ENCODE data around the gene AUTS2. TPM values are rescaled to one million over a fixed set of nuclear protein-coding genes. Genes with fewer than 3 reads are reported as not detected.

Gene AUTS2
- total RNA-seq, 1 experiment from 2014 or later = 256 TPM

DNA sequence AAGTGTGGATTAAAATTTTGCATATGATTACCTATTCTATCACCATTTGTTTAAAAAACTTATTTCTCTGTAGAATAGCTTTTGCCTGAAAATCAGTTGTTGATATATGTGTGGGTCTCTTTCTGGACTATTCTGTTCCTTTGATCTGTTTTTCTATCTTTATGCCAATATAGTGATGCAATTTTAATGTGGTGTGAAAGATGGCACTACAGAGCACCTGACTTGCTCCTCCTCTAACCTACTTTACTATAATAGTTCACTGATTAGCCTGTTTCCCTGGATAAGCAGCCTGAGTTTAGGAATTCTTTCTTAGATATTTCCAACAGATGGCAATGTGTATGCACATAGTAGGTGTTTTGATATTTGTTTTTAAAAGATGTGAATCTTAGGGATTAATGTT, 294.5 kb downstream of the AUTS2 start:
- H4K5ac ChIP-seq (ENCODE audit: insufficient read length, low read depth, low read length) = no peak overlapping the region
- H2BK5ac ChIP-seq (ENCODE audit: insufficient read length, low read length) = no peak overlapping the region
- H3K36me3 Mint-ChIP-seq (ENCODE audit: insufficient read depth in 1 of 3, low read depth in 3 of 3) = no peaks in the 10 kb centered on the region
- no peak overlapping the region for H2BK20ac ChIP-seq (ENCODE audit: low read depth, low read length, poor library complexity, severe bottlenecking)
- no peaks in the 10 kb centered on the region for H3K23me2 ChIP-seq (ENCODE audit: insufficient read length, low read depth, low read length, poor library complexity, severe bottlenecking)
- no peak overlapping the region for H2AFZ ChIP-seq (ENCODE audit: low read length)
- H2BK15ac ChIP-seq (ENCODE audit: low read depth, low read length) = no peak overlapping the region
- H3K9me3 ChIP-seq (ENCODE audit: control insufficient read depth, low read depth, low read length) = no peaks in the 10 kb centered on the region
- H3K4ac ChIP-seq (ENCODE audit: low read depth, low read length) = no peak overlapping the region
- H3K56ac ChIP-seq (ENCODE audit: insufficient read length, low read depth, low read length) = no peak overlapping the region
- H4K8ac ChIP-seq (replicated peaks; ENCODE audit: insufficient read length, low read depth, low read length) = no peak overlapping the region
- DNase-seq = no peak
- H3K4me1 ChIP-seq (ENCODE audit: insufficient read depth, low read length) = peaks cover 6% of the 10 kb centered on the region; the same call in 1 of the 2 replicates
- H4K91ac ChIP-seq (ENCODE audit: insufficient read length, low read depth, low read length) = no peak overlapping the region
- no peaks in the 10 kb centered on the region for H3K79me2 ChIP-seq (ENCODE audit: insufficient read depth, low read length)
- H3K27ac Mint-ChIP-seq = no peak overlapping the region
- H3K18ac ChIP-seq (ENCODE audit: insufficient read length, low read depth, low read length) = no peak overlapping the region
- no peak overlapping the region for H3K9ac ChIP-seq (ENCODE audit: extremely low read depth, insufficient read length, low read length)
- H2AK5ac ChIP-seq (ENCODE audit: insufficient read length, low read length) = no peak overlapping the region
- no peak for TF ChIP-seq CTCF (conservative IDR thresholded peaks at IDR 0.05)
- no peak overlapping the region for H2BK120ac ChIP-seq (ENCODE audit: low read depth, low read length, poor library complexity, severe bottlenecking)
- H3T11ph ChIP-seq (ENCODE audit: low read length) = no peak overlapping the region
- H3K9me3 Mint-ChIP-seq = no peaks in the 10 kb centered on the region; a peak in 1 of 5 replicates
- H3K4me1 Mint-ChIP-seq = peaks cover 15% of the 10 kb centered on the region in 2 experiments
- no peaks in the 10 kb centered on the region for H4K20me1 ChIP-seq (ENCODE audit: control insufficient read depth, insufficient read depth, insufficient read length)
- H3K27ac ChIP-seq (ENCODE audit: insufficient read length, low read depth, low read length) = no peak overlapping the region
- no peaks in the 10 kb centered on the region for H3K27me3 Mint-ChIP-seq (ENCODE audit: low read depth)
- H3K79me1 ChIP-seq (ENCODE audit: insufficient read depth, low read depth, low read length, poor library complexity, severe bottlenecking) = no peaks in the 10 kb centered on the region
- H2BK12ac ChIP-seq (ENCODE audit: insufficient read length, low read depth, low read length) = no peak overlapping the region
- no peak overlapping the region for H3K23ac ChIP-seq (ENCODE audit: insufficient read length, low read depth, low read length)
- no peak overlapping the region for H3K4me3 Mint-ChIP-seq
- H3K27me3 ChIP-seq (ENCODE audit: insufficient read depth, low read length) = no peaks in the 10 kb centered on the region
- no peak overlapping the region for H3K4me2 ChIP-seq (ENCODE audit: insufficient read depth, insufficient read length, low read length)
- no peak overlapping the region for H3K14ac ChIP-seq (ENCODE audit: insufficient read depth, low read length)

All from H9 (cell line).